Suprapubic skin (tissue), 4 donors: Measurements from ENCODE around the gene SLC39A6. TPM values are rescaled to one million over a fixed set of nuclear protein-coding genes. Genes with fewer than 3 reads are reported as not detected.

Source experiments
- DNase-seq, 2 donors: peaks; one replicate each; pipeline ENCODE4 v3.0.0-alpha.2; 2019; ENCODE audit warnings: low spot score in 2 of 2
- H3K27ac ChIP-seq: fragments of 200-600 bp; sonication (generic); one replicate; pipeline ENCODE4 v1.5.1; 2019
- H3K27me3 ChIP-seq: fragments of 200-600 bp; sonication (generic); one replicate; pipeline ENCODE4 v1.5.1; 2019
- H3K36me3 ChIP-seq: fragments of 200-600 bp; sonication (generic); one replicate; pipeline ENCODE4 v1.5.1; 2019
- H3K4me1 ChIP-seq: fragments of 200-600 bp; sonication (generic); one replicate; pipeline ENCODE4 v1.5.1; 2019
- H3K4me3 ChIP-seq: fragments of 200-600 bp; sonication (generic); one replicate; pipeline ENCODE4 v1.5.1; 2019; ENCODE audit warnings: mild to moderate bottlenecking
- H3K9me3 ChIP-seq: fragments of 200-600 bp; sonication (generic); one replicate; pipeline ENCODE4 v1.5.1; 2019
- EP300 ChIP-seq: sonication (generic); formaldehyde crosslinking; IDR thresholded peaks from one replicate; pipeline ENCODE4 v1.6.1; 2017; ENCODE audit warnings: antibody characterized with exemption
- POLR2A ChIP-seq, 2 donors: fragments of 450-650 bp; IDR thresholded peaks; one replicate each; pipeline ENCODE4 v1.6.1; 2017; ENCODE audit warnings: antibody characterized with exemption in 2 of 2, mild to moderate bottlenecking in 2 of 2, moderate library complexity in 2 of 2
- POLR2AphosphoS5 ChIP-seq, 3 donors: sonication (generic); formaldehyde crosslinking; IDR thresholded peaks; one replicate each; pipeline ENCODE4 v1.6.1; 2017; ENCODE audit warnings: antibody characterized with exemption in 3 of 3
- whole genome bisulfite sequencing: methylation state at CpG from one replicate; pipeline ENCODE4 v1.1.5; 2018; 5-methylcytosine and 5-hydroxymethylcytosine counted together
- total RNA-seq, 4 donors: library from RNA; depleted of rRNA; stranded (reverse); fragments of >200 nt; gene quantifications; one replicate each; pipeline ENCODE4 v1.1.0, GENCODE V29; 2016
- TF ChIP-seq, protein P1 (sequence below), 2 donors: fragments of 200-600 bp in 1 of 2; fragments of 450-650 bp in 1 of 2; sonication (generic) in 1 of 2; IDR thresholded peaks; one replicate each; pipeline ENCODE4 v1.5.1; 2016 to 2019; ENCODE audit warnings: antibody characterized with exemption in 2 of 2, mild to moderate bottlenecking in 1 of 2, moderate library complexity in 1 of 2

Gene SLC39A6
- total RNA-seq, 4 donors from 2014 or later, result 44.3 to 107 (median 97.8) TPM

DNA sequence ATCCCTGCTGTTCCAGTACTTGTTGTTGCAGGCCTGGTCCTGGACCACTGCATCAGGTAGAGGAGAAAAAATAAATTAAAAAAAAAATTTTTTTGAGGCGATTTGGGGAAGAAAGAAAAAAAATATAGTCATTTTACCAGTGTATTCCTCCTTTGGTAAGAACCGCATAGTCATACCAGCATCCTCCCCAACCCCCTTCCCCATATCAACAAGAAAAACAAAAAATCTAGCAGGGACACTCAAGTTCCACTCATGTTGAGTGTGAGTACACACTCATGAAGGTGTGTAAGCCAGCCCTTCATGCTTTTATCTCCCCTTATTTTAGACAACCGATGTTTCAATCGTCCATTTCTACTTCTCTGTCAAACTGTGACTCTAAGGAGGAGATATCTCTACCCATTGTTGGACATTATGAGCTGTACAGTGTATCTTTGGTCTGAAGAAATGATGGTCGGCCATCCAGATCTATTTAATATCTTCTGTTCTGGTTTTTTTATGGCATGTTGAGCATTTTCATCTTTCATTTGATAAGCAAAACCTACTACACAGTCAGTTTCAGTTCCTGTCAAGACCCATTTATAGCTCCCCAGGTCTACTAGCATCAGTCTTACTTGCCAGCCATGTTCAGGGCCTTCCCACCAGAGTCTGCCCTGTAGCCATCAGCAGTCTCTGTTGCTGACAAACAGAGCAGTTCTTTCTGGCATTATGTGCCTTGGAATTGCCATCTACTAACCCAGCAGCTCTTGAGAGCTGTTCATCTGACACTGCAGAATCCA is 20.6 kb upstream of the SLC39A6 start:
- Histone ChIP-seq H3K27ac (no peak overlapping the region), H3K4me3 (no peak overlapping the region), H3K9me3 (no peaks in the 10 kb centered on the region), H3K4me1 (no peaks in the 10 kb centered on the region), H3K27me3 (no peaks in the 10 kb centered on the region), H3K36me3 (peaks cover 99% of the 10 kb centered on the region)
- WGBS, result 88% methylated on average over 5 of the region's 5 CpGs
- TF ChIP-seq, protein P1, sequence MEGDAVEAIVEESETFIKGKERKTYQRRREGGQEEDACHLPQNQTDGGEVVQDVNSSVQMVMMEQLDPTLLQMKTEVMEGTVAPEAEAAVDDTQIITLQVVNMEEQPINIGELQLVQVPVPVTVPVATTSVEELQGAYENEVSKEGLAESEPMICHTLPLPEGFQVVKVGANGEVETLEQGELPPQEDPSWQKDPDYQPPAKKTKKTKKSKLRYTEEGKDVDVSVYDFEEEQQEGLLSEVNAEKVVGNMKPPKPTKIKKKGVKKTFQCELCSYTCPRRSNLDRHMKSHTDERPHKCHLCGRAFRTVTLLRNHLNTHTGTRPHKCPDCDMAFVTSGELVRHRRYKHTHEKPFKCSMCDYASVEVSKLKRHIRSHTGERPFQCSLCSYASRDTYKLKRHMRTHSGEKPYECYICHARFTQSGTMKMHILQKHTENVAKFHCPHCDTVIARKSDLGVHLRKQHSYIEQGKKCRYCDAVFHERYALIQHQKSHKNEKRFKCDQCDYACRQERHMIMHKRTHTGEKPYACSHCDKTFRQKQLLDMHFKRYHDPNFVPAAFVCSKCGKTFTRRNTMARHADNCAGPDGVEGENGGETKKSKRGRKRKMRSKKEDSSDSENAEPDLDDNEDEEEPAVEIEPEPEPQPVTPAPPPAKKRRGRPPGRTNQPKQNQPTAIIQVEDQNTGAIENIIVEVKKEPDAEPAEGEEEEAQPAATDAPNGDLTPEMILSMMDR (IDR thresholded peaks at IDR 0.05), result no peak
- TF ChIP-seq POLR2A (IDR thresholded peaks at IDR 0.05) (no peak), POLR2AphosphoS5 (IDR thresholded peaks at IDR 0.05) (no peak), EP300 (no peak)
- no peak for DNase-seq

DNA sequence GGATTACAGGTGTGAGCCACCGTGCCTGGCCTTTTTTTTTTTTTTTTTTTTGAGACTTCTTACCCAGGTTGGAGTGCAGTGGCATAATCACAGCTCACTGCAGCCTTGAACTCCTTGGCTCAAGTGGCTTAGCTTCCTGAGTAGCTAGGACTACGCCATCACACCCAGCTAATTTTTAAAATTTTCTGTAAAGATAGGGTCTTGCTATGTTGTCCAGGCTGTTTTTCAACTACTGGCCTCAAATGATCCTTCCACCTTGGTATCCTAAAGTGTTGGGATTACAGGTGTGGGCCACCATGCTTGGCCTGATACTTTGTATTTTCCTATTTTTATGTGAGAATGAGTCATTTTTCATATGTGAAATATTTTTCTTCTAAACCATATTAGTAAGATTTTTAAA is 14.3 kb upstream of the SLC39A6 start:
- TF ChIP-seq POLR2A (IDR thresholded peaks at IDR 0.05) (no peak), POLR2AphosphoS5 (IDR thresholded peaks at IDR 0.05) (no peak), EP300 (no peak)
- TF ChIP-seq, protein P1 (IDR thresholded peaks at IDR 0.05), result no peak
- H3K27ac ChIP-seq, result no peak overlapping the region
- no peak for DNase-seq
- H3K4me3 ChIP-seq, result no peak overlapping the region
- 100% methylated on average over 2 of the region's 2 CpGs for WGBS
- H3K36me3 ChIP-seq, result peaks cover 96% of the 10 kb centered on the region
- H3K9me3 ChIP-seq, result no peaks in the 10 kb centered on the region
- no peaks in the 10 kb centered on the region for H3K4me1 ChIP-seq
- no peaks in the 10 kb centered on the region for H3K27me3 ChIP-seq

DNA sequence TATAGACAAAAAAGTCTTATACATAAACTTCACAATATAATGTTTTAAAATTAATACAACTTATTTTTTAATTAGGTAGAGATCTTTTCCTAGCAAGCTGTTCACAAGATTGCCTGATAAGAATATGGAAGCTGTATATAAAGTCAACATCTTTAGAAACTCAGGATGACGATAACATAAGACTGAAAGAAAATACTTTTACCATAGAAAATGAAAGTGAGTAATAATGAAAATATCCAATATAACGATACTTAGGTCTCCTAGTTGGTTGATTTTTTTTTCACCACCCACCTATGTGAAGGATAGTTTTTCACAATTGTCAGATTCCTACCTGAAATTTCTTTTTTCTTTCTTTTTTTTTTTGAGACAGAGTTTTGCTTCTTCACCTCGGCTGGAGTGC is 13.6 kb upstream of the SLC39A6 start:
- Histone ChIP-seq H3K4me1 (no peaks in the 10 kb centered on the region), H3K27ac (no peak overlapping the region), H3K9me3 (no peaks in the 10 kb centered on the region), H3K4me3 (no peak overlapping the region), H3K36me3 (peaks cover 96% of the 10 kb centered on the region), H3K27me3 (no peaks in the 10 kb centered on the region)
- 95% methylated on average over 3 of the region's 3 CpGs for WGBS
- DNase-seq, result no peak
- TF ChIP-seq POLR2AphosphoS5 (IDR thresholded peaks at IDR 0.05), result no peak
- TF ChIP-seq EP300, result no peak

DNA sequence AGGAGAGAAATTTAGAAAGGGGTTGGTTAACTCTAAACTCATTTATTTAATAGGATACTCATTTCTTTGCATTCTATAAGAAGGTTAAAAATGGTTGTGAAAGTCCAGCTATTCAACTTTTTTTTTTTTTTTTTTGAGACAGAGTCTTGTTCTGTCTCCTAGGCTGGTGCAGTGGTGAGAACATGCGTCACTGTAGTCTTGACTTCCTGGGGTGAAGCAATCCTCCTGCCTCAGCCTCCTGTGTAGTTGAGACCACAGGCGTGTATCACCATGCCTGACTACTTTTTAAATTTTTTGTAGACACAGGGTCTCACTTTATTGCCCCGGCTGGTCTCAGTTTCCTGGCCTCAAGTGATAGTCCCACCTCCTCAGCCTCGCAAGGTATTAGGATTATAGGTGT is 12.4 kb upstream of the SLC39A6 start:
- no peak overlapping the region for H3K4me3 ChIP-seq
- H3K27ac ChIP-seq, result no peak overlapping the region
- no peaks in the 10 kb centered on the region for H3K27me3 ChIP-seq
- 99% methylated on average over 4 of the region's 4 CpGs for WGBS
- H3K9me3 ChIP-seq, result no peaks in the 10 kb centered on the region
- peaks cover 94% of the 10 kb centered on the region for H3K36me3 ChIP-seq
- no peaks in the 10 kb centered on the region for H3K4me1 ChIP-seq
- DNase-seq, result no peak
- no peak for TF ChIP-seq POLR2A (IDR thresholded peaks at IDR 0.05)
- no peak for TF ChIP-seq EP300
- TF ChIP-seq POLR2AphosphoS5 (IDR thresholded peaks at IDR 0.05), result no peak
- TF ChIP-seq, protein P1 (IDR thresholded peaks at IDR 0.05), result no peak

DNA sequence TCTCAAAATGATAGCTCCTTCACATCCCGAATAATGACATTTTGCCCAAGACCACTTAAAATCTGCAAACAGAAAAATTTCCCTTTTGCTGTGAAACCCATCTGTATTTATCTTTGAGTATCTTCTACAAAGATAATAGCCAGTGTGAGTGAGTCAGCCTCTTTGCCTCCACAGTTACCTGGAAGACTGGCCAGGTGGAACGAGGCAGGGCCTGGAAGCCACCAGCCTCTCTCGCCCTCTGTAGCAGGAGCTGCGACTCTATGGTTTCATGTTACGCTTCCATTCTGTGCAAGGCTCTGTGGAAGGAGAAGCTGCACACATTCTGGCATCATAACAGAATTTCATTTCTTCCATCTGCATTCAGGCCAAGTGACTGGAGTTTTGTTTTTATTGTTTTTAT is 10.1 kb upstream of the SLC39A6 start:
- TF ChIP-seq POLR2AphosphoS5 (IDR thresholded peaks at IDR 0.05) (no peak), EP300 (no peak), POLR2A (IDR thresholded peaks at IDR 0.05) (no peak)
- TF ChIP-seq, protein P1 (IDR thresholded peaks at IDR 0.05), result no peak
- H3K4me1 ChIP-seq, result no peaks in the 10 kb centered on the region
- peaks cover 83% of the 10 kb centered on the region for H3K36me3 ChIP-seq

More for the DNA sequence above, 10.1 kb upstream of the SLC39A6 start:
- Histone ChIP-seq H3K9me3 (no peaks in the 10 kb centered on the region), H3K27ac (no peak overlapping the region), H3K4me3 (no peak overlapping the region), H3K27me3 (no peaks in the 10 kb centered on the region)
- DNase-seq, result no peak
- WGBS, result 85% methylated on average over 5 of the region's 5 CpGs
